Suprapubic skin (tissue), 4 donors: ENCODE measurements around the gene TXNDC11. TPM values are rescaled to one million over a fixed set of nuclear protein-coding genes. Genes with fewer than 3 reads are reported as not detected.
A peak's percentile ranks its signal among the peaks of the same experiment; 100 is the strongest.

ENCODE experiments used
- DNase-seq, 2 donors: peaks; one replicate each; pipeline ENCODE4 v3.0.0-alpha.2; 2019; ENCODE audit warnings: low spot score in 2 of 2
- H3K27ac ChIP-seq: fragments of 200-600 bp; sonication (generic); one replicate; pipeline ENCODE4 v1.5.1; 2019
- H3K27me3 ChIP-seq: fragments of 200-600 bp; sonication (generic); one replicate; pipeline ENCODE4 v1.5.1; 2019
- H3K36me3 ChIP-seq: fragments of 200-600 bp; sonication (generic); one replicate; pipeline ENCODE4 v1.5.1; 2019
- H3K4me1 ChIP-seq: fragments of 200-600 bp; sonication (generic); one replicate; pipeline ENCODE4 v1.5.1; 2019
- H3K4me3 ChIP-seq: fragments of 200-600 bp; sonication (generic); one replicate; pipeline ENCODE4 v1.5.1; 2019; ENCODE audit warnings: mild to moderate bottlenecking
- H3K9me3 ChIP-seq: fragments of 200-600 bp; sonication (generic); one replicate; pipeline ENCODE4 v1.5.1; 2019
- EP300 ChIP-seq: sonication (generic); formaldehyde crosslinking; IDR thresholded peaks from one replicate; pipeline ENCODE4 v1.6.1; 2017; ENCODE audit warnings: antibody characterized with exemption
- POLR2A ChIP-seq, 2 donors: fragments of 450-650 bp; IDR thresholded peaks; one replicate each; pipeline ENCODE4 v1.6.1; 2017; ENCODE audit warnings: antibody characterized with exemption in 2 of 2, mild to moderate bottlenecking in 2 of 2, moderate library complexity in 2 of 2
- POLR2AphosphoS5 ChIP-seq, 3 donors: sonication (generic); formaldehyde crosslinking; IDR thresholded peaks; one replicate each; pipeline ENCODE4 v1.6.1; 2017; ENCODE audit warnings: antibody characterized with exemption in 3 of 3
- WGBS: methylation state at CpG from one replicate; pipeline ENCODE4 v1.1.5; 2018; 5-methylcytosine and 5-hydroxymethylcytosine counted together
- total RNA-seq, 4 donors: library from RNA; depleted of rRNA; stranded (reverse); fragments of >200 nt; gene quantifications; one replicate each; pipeline ENCODE4 v1.1.0, GENCODE V29; 2016
- TF ChIP-seq, protein P1 (sequence below), 2 donors: fragments of 200-600 bp in 1 of 2; fragments of 450-650 bp in 1 of 2; sonication (generic) in 1 of 2; IDR thresholded peaks; one replicate each; pipeline ENCODE4 v1.5.1; 2016 to 2019; ENCODE audit warnings: antibody characterized with exemption in 2 of 2, mild to moderate bottlenecking in 1 of 2, moderate library complexity in 1 of 2

The TXNDC11 gene
- total RNA-seq, 4 donors from 2014 or later, result 31.0 to 42.2 (median 35.1) TPM

DNA sequence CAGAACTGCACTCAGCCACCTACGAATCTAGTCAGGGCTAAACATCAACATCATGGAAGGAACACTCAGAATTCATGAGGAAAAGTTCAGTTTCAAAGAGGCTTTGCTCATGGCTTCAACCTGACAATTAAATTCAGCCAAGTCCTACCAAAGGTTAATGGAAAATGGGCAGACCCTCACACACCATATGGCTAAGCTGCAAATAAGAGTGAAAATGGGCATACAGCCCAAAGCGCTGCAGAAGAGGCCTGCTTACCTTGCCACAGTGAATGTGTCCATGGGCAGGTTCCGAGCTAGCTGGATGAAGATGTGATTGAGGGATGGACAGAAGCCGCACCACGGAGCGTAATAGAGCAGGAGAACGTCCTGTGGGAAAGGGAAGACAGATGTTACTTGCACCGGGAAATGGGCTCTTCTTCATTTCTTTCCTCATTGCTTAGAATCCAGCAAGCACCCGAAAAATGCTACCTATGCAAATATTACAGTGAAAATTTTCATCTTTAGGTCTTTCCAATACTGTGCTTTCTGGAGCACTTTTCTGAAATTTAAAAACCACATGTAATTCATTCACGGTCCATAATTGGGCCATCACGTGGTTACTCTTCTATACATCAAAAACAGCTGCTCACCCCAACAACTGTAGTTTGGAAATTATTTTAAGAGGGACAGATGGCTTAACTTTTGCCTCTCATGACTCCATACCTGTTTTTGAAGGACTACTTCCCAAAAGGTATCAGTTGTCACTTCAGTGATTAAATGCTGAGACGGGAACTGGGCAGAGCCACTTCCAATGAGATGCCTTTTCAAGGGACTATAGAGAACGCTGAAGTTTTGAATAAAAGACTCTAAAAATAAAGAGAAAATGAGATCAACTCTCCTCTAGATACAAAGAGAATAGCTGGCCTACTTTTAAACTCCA lies 54.8 kb downstream of the TXNDC11 start:
- 89% methylated on average over 13 of the region's 13 CpGs for WGBS
- H3K9me3 ChIP-seq, result no peaks in the 10 kb centered on the region
- peaks cover 8% of the 10 kb centered on the region for H3K4me1 ChIP-seq
- peak in 1 of 2 donors; percentile 24 for DNase-seq
- no peaks in the 10 kb centered on the region for H3K27me3 ChIP-seq
- no peak overlapping the region for H3K4me3 ChIP-seq
- H3K36me3 ChIP-seq, result peaks cover 81% of the 10 kb centered on the region
- H3K27ac ChIP-seq, result no peak overlapping the region
- no peak for TF ChIP-seq EP300
- TF ChIP-seq POLR2AphosphoS5 (IDR thresholded peaks at IDR 0.05), result no peak
- TF ChIP-seq POLR2A (IDR thresholded peaks at IDR 0.05), result no peak
- TF ChIP-seq, protein P1, sequence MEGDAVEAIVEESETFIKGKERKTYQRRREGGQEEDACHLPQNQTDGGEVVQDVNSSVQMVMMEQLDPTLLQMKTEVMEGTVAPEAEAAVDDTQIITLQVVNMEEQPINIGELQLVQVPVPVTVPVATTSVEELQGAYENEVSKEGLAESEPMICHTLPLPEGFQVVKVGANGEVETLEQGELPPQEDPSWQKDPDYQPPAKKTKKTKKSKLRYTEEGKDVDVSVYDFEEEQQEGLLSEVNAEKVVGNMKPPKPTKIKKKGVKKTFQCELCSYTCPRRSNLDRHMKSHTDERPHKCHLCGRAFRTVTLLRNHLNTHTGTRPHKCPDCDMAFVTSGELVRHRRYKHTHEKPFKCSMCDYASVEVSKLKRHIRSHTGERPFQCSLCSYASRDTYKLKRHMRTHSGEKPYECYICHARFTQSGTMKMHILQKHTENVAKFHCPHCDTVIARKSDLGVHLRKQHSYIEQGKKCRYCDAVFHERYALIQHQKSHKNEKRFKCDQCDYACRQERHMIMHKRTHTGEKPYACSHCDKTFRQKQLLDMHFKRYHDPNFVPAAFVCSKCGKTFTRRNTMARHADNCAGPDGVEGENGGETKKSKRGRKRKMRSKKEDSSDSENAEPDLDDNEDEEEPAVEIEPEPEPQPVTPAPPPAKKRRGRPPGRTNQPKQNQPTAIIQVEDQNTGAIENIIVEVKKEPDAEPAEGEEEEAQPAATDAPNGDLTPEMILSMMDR (IDR thresholded peaks at IDR 0.05), result no peak

DNA sequence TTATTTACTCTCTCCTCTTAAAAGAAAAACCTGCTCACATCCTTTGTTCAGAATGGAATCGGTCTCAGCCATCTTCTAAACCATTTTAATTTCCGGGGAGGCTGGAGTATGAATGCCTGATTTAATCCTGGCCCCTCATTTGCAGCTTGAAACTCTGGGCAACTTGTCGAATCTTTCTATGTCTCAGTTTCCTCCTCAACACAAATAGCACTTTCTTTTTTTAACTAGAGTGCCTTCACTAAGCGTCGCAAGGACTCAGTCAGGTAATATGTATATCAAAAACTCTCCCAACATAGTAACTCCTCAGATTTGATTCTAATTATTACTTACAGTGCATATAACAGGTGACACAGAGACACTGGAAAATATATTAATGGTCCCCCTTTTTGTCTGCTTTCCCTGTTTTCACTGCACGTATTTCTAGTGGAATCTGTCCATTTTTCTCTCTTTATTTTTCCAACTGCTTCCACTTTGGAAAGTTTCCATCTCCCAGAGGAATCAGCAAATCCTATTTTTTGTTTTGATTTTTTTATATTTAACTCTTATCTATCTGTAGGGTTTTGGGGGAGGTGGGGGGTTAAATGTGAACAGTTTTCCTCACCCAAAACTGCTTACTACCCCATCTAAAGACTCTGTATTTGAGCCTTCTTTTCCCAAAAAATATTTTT lies 55.8 kb downstream of the TXNDC11 start:
- peaks cover 8% of the 10 kb centered on the region for H3K4me1 ChIP-seq

DNA sequence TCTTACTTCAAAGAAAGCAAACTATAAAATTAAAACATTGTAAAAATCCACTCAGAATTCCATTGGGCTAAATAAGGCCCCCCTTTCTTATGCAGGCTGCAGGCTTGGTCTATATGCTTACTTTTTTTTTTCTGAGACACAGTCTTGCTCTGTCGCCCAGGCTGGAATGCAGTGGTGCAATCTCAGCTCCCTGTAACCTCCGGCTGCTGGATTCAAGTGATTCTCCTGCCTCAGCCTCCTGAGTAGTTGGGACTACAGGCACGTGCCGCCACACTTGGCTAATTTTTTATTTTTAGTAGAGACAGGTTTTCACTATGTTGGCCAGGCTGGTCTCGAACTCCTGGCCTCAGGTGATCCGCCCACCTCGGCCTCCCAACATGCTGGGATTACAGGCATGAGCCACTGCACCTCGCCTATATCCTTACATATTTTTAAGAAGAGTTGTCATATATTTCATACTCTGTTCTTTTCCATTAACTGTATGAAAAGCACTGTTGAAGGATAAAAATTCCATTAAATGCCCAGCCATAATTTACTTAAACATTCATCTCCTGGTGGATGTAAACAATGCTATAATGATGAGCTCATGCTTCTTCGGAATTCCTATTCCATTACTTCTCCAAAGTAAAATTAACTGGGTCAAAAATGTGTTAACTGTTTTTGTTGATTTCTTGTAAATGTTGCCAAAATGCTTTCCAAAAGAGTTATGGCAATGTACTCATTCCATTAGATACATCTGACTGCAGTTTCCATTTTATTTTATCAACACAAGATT lies 56.6 kb downstream of the TXNDC11 start:
- H3K36me3 ChIP-seq, result peaks cover 71% of the 10 kb centered on the region
- 79% methylated on average over 9 of the region's 9 CpGs for WGBS
- H3K27ac ChIP-seq, result no peak overlapping the region
- H3K9me3 ChIP-seq, result no peaks in the 10 kb centered on the region
- no peak for TF ChIP-seq POLR2AphosphoS5 (IDR thresholded peaks at IDR 0.05)
- no peak for TF ChIP-seq POLR2A (IDR thresholded peaks at IDR 0.05)
- TF ChIP-seq, protein P1 (IDR thresholded peaks at IDR 0.05), result no peak
- TF ChIP-seq EP300, result no peak
- no peaks in the 10 kb centered on the region for H3K27me3 ChIP-seq
- H3K4me1 ChIP-seq, result peaks cover 16% of the 10 kb centered on the region
- peak; percentile 14 to 31 for DNase-seq
- H3K4me3 ChIP-seq, result no peak overlapping the region

More for the DNA sequence above, 55.8 kb downstream of the TXNDC11 start:
- Histone ChIP-seq H3K36me3 (peaks cover 77% of the 10 kb centered on the region), H3K9me3 (no peaks in the 10 kb centered on the region), H3K4me3 (no peak overlapping the region), H3K27ac (no peak overlapping the region), H3K27me3 (no peaks in the 10 kb centered on the region)
- 70% methylated on average over 6 of the region's 6 CpGs for WGBS
- no peak for DNase-seq
- TF ChIP-seq POLR2A (IDR thresholded peaks at IDR 0.05), result no peak
- no peak for TF ChIP-seq POLR2AphosphoS5 (IDR thresholded peaks at IDR 0.05)
- TF ChIP-seq, protein P1 (IDR thresholded peaks at IDR 0.05), result no peak
- TF ChIP-seq EP300, result no peak

DNA sequence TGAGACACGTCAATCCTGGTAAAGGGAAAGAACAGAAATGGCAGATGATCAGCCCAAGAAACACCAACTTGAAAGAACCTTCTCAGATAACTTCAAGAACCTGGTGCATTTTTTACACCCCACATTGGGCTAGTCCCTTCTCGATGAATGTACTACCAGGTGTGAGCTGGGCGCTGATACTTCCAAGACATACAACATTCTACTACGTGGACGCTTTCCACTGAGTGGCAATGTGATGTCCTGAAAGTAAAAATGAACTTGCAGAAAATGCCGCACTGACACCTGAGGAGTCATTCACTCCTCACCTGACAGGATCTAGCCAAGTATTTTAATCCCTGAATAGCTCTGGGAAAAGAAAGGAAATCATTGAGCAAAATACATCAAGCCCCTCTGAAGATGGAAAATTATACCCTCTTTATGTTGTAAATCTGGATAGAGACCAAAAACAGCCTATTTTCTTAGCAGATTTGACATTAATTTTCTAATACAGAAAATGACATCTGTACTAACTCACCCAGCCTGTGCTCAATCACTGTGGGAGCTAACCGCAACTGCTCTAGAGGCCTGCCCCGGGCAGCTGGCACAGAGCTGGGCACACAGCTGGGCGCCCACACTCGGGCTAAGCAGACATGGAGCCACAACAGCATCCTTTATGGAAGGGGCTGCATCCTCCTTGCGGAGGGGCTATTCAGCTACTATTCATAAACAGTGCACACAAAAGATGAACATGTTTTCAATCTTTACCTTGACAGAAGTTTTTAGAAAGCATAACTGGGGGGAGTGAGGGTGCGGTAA lies 58.2 kb downstream of the TXNDC11 start:
- 92% methylated on average over 12 of the region's 12 CpGs for WGBS
- TF ChIP-seq POLR2AphosphoS5 (IDR thresholded peaks at IDR 0.05) (no peak), EP300 (no peak), POLR2A (IDR thresholded peaks at IDR 0.05) (no peak)
- TF ChIP-seq, protein P1 (IDR thresholded peaks at IDR 0.05), result no peak
- Histone ChIP-seq H3K4me1 (peaks cover 12% of the 10 kb centered on the region), H3K27me3 (no peaks in the 10 kb centered on the region), H3K27ac (no peak overlapping the region), H3K9me3 (no peaks in the 10 kb centered on the region), H3K4me3 (no peak overlapping the region), H3K36me3 (peaks cover 75% of the 10 kb centered on the region)
- peak; percentile 40 to 54 for DNase-seq
